Activated T-cell treated with anti-CD3 and anti-CD28 coated beads for 1 hour (primary cell): ENCODE results near the gene RBM39.
"Not testable (repeated sequence)": the region's sequence is repeated elsewhere in the genome, so short reads cannot be mapped to it uniquely, and the experiment has no call there.

ENCODE experiments used
- DNase-seq: peaks from one replicate; pipeline ENCODE4 v3.0.0-alpha.2; 2020; ENCODE audit warnings: low read depth

RBM39 gene

DNA sequence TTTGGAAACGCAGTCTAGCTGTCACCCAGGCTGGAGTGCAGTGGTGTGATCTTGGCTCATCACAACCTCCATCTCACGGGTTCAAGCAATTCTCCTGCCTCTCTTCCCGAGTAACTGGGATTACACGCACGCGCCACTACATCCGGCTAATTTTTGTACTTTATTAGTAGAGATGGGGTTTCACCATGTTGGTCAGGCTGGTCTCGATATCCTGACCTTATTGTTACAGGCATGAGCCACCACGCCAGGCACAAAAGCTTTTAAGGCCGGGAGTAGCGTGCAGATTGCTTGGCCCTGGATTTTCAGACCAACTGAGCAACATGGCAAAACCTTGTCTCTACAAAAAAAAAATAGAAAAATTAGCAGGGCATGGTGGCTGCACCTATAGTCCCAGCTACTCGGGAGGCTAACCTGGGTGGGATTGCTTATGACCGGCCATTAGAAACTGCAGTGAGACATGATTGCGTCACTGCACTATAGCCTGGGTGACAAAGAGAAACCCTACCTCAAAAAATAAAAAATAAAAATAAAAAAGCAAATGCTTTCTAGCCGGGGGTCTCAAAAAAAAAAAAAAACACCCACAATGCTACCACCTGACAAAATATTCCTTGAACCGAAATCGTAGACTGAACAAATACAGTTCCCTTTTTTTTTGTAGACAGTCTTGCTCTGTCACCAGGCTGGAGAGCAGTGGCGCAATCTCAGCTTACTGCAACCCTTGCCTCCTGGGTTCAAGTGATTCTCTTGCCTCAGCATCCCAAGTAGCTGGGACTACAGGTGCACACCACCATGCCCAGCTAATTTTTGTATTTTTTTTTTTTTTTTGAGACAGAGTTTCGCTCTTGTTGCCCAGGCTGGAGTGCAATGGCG, 15.0 kb downstream of the RBM39 start:
- no peak for DNase-seq

DNA sequence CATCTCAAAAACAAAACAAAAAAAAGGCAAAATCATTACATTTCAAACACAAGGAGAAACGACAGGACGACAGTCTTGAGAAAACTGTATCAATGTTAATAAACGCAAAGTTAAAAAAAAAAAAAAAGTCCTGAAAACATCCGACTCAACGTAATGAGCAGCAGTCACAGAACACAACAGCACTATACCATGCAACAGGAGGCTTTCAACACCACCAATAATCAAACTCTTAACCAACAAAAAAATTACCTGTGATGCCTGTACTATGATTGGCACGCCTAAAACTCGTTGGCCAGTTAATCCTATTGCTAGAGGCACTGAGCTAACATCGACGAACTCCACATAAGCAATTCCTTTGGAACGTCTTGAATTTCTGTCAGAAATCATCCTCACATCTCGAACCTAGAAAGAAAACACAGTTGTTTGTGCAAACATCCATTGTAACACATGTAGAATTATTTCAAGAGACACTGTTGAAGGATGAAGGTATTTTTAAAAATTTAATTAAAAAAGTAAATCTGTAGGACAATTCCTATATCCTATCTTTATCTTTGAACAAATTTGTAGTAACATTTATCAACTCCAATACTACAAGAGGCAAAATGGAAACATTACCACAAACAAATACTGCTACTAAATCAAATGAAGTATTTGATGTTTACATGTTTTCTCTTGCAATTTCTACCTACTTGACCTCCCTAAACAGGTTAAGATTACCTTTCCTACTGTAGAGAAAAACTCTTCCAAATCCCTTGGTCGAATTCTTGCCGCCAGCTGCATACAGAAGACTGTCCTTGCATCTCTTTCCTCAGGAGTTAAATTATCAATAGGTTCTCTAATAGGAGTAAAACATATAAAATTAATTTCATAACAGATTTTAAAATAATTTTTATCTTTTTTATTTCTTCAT, 17.5 kb downstream of the RBM39 start:
- DNase-seq: no peak

- not testable (repeated sequence) for DNase-seq
Measured at GRCh38 chr20:35723652-35724320, 18.3 kb downstream of the RBM39 start.

DNA sequence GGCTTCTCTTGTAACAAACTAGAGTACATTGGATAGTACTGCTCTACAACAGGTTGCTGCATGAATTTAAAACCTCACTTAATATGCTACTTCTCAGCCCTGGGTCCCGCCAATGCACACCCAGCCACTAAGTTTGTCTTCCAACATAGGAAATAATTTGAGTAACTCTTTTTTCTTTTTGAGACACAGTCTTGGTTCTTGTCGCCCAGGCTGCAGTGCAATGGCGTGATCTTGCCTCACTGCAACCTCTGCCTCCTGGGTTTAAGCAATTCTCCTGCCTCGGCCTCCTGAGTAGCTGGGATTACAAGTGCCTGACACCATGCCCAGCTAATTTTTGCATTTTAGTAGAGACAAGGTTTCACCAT, 18.8 kb downstream of the RBM39 start:
- DNase-seq: not testable (repeated sequence)

GRCh38 chr20:35721621-35722020, 20.4 kb downstream of the RBM39 start:
- DNase-seq: no peak

- DNase-seq: no peak
Measured at GRCh38 chr20:35721219-35721618, 20.8 kb downstream of the RBM39 start.

DNA sequence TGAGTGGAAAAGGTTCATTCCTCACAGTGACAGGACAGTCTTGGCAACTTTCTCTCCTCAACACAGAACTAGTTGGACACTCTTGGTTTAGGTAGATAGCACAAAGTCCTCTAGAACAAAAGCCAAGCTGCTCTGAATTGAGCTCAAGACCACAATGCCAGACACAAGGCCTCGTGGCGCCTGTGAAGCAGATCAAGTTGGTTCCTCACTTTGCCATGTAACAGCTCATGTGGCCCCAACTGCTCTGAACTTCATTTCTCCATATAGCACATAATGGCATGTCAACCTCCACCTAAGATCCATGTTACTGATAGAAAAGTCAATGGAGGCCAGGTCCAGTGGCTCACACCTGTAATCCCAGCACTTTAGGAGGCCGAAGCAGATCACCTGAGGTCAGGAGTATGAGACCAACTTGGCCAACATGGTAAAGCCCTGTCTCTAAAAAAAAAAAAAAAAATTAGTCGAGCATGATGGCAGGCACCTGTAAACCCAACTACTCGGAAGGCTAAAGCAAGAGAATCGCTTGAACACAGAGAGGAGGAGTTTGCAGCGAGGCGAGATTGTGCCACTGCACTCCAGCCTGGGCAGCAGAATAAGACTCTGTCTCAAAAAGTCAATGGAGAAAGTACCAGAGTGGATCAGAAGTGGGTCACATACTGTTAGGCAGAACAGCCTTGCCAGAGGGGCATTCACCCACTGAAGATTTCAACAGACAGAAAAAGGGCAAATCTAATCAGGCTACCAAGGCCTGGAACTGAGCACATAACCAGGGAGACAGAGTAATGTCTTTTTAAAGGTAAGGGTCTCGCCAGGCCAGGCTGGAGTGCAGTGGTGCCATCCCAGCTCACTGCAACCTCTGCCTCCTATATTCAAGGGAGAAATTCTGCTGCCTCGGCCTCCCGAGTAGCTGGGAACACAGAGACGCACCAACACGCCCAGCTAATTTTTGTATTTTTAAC, 21.6 kb downstream of the RBM39 start:
- DNase-seq: no peak

GRCh38 chr20:35719717-35720116, 22.3 kb downstream of the RBM39 start:
- no peak for DNase-seq

DNA sequence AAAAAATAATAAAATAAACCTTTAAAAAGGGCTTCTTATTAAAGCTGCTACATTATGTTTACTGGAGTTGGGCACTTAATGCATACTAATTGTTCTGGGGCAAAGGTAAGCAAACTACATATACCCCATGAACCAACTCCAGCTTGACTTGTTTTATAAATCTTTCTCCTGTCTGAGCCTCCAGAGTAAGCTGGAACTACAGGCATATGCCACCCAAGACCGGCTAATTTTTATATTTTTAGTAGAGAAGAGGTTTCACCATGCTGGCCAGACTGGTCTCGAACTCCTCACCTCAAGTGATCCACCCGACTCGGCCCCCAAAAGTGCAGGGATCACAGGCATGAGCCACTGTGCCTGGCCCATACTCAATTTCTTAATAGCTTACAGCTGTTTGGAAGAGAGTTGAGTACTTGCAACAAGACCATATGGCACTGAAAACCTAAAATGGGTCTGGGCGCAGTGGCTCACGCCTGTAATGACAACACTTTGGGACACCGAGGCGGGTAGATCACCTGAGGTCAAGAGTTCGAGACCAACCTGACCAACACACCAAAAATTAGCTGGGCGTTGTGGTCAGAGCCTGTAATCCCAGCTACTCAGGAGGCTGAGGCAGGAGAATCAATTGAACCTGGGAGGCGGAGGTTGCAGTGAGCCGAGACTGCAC, 23.0 kb downstream of the RBM39 start:
- no peak for DNase-seq

- not testable (repeated sequence) for DNase-seq
Measured at GRCh38 chr20:35718321-35718720, 23.7 kb downstream of the RBM39 start.

GRCh38 chr20:35716330-35716729, 25.7 kb downstream of the RBM39 start:
- DNase-seq: no peak

DNA sequence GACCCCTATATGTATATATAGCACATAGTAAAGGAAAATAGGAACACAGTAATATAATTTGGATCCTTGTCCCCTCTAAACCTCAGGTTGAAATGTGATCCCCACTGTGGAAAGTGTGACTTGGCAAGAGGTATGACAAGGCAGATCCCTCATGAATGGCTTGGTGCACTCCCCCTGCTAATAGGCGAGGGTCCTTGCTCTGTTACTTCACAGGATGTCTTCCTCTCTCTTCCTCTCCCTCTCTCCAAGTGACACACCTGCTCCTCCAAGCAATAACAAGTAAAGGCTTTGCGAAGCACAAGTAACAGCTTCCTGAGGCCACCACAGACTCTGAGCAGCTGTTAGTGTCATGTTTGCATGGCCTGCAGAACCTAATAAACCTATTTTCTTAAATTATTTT, 26.4 kb downstream of the RBM39 start:
- DNase-seq: no peak

DNA sequence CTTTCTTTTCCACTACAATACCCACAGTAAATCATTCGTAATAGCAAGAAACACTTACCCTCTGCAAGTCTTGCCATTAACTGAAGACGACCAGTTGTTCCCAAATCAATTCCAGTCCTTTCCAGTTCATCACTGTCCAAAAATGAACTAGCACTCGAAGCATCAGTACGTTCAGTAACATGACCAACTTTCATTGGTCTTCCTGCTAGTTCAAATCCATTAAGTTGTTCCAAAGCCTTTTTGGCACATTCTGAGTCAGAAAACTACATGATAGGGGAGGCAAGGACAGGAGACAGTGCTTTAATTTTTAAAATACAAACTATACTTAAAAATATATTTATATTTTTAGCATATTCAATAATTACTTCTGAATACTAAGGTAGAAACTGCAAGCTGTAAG, 27.9 kb downstream of the RBM39 start:
- DNase-seq: no peak

GRCh38 chr20:35713120-35713519, 28.9 kb downstream of the RBM39 start:
- not testable (repeated sequence) for DNase-seq

- DNase-seq: no peak
Measured at GRCh38 chr20:35711588-35712209, 30.4 kb downstream of the RBM39 start.

GRCh38 chr20:35710884-35711587, 31.0 kb downstream of the RBM39 start:
- DNase-seq: no peak

GRCh38 chr20:35710039-35710438, 32.0 kb downstream of the RBM39 start:
- no peak for DNase-seq

DNA sequence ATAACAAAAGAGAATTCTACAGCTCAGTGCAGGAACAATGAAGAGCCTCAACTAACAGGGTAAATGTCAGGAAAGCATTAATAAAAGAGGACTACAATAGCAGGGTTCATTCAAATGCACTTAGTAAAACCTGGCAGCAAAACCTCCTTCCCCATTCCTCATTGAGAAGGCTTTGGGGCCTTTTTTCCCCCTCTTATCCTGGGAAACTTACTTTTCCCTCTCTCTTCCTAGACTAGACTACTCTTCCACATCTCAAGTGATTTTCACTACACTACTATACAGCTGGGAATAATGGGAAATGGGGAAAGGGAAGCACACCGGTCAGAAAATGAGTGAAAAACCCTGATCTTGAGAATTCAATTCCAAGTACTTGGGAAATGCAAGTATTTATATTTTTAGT, 32.8 kb downstream of the RBM39 start:
- DNase-seq: no peak

GRCh38 chr20:35708502-35708901, 33.6 kb downstream of the RBM39 start:
- no peak for DNase-seq
